ENCODE data around the gene ACP7.
A peak's percentile ranks its signal among the peaks of the same experiment; 100 is the strongest.

The ACP7 gene

DNA sequence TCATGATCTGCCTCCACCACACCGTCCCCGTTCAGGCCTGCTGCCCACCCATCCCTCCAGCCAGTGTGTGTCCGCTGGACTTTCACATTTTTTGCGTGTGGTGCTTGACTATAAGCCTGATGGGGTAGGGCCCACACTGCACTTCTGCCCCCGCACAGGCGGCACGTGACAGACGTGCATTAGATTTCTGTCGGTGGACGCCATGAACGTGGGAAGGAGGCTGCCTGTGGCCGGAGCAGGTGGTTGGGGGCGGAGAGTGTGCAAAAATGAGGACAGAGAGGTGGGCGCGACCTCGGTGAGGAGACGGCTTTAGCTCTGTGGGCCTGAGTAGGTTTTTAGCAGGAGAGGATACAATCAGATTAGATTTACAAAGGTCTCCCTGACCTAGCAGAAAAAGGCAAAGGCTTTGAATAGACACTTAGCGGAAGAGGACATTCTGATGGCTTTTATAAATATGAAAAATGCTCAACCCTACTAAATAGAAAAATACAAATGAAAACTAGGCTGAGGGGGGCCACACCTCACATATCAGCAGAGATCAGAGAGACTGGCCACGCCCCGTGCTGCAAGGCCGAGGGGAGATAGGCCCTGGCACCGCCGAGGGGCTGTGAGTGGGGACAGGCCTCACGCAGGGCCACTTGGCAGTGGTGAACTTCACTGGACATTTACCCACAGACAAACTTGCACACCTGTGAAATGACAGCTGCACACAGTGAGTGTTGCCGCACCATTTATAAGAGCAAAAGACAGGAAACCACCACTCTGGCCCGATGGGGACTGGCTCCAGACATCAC lies 66.8 kb downstream of the ACP7 start:
- no peak for DNase-seq

DNA sequence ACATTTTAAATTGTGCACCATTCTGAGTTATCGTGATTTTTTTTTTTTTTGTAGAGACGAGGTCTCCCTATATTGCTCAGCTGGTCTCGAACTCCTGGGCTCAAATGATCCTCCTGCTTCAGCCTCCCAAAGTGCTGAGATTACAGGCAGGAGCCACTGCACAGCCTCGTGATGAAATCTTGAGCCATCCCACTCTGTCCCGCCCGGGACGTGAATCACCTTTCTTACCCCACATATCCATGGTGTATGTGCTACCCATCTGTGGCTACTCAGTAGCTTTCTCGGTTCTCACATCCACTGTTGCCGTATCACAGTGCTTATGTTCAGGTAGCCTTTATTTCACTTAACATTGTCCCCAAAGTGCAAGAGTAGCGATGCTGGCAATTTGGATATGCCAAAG lies 67.9 kb downstream of the ACP7 start:
- no peak for DNase-seq

DNA sequence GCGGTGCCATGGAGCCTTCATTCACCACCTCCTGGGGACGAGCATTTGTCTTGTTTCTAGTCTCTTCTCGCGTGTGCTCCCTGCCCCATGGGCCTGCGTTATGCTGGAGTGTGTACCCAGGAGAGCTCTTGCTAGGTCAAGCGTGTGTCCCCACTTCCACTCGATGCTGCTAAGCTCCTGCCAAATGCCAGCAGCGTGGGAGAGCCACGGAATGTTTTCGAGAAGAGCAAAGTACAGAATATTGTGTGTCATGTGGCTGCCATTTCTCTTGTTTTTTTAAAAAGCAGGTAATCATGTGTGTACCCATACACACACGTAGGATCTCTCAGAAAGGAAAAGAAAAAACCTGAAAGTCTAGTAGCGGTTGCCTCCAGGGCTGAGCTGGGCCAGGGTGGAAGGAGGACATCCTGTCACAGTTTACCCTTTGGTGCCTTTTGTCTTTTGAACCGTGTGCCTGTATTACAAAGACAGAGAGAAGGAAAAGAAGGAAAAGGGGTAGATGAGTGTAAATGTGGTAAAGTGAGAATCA lies 70.0 kb downstream of the ACP7 start:
- no peak for DNase-seq

DNA sequence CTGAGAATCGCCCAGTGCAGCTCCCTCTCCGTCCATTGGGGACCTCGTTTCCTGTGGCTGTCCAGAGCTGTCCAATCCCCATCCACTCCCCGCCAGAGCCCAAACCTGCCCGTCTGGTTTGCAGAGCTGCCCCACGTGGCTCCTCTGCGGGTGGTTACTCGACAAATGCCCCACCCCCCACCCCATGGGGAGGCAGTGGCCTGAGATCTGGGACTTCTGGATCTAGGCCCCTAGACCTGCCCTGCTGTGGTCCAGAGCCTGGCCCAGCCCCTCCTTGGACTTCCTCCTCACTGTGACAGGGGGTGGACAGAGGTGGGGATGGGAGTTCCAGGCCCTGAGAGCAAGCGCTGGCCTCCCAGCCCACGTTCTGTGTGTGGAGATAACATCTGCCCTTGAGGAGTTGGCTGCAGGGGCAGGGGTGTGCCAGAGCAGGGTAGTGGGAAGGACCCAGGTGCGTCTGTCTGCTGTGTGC lies 70.5 kb downstream of the ACP7 start:
- peak in 2 of 3 experiments; percentile 5 to 20 for DNase-seq

DNA sequence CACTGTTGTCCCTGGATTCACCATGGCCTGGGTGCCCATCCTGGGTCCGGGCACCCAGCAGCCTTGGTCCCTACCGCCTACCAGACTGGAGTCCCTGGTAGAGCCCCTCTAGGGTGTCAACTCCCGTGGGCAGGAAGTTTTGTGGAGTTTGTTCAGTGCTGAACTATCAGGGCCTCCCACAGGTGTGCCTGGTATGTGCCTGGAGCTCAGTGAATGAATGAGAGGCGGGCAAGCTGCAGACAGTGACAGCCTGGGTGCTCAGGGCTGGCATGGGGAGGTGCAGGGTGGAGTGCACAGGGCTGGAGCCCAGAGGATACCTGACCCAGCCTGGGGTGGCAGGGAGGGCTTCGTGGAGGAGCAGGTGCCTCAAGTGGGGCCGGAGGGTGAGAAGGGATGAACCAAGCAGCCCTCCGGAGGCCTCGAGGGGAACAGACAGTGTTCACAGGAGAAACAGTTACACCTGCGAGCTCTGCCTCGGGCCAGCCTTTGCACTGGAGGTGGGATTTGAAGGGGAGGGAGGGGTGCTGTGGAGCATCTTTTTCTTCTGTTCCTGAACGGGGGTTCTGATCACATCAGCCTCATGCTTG lies 71.0 kb downstream of the ACP7 start:
- no peak for DNase-seq

DNA sequence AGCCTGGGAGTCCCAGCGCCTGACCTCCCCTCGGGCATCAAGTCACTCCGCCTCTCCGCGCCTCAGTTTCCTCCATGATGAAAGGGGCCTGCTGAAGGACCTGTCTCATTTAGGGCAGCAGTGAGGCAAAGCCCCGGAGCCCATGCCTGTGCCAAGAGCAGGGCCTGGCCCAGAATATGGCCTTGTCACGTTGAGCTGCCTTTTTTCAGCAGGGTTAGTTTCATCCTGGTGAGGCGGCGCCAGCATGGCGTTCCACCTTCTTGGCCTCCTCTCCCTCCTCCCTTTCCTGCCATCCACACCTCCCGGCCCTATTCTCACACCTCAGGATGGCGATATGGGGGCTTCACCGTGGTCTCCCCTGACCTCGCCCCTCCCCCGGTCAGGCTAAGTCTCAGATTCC lies 71.6 kb downstream of the ACP7 start:
- DNase-seq = no peak

DNA sequence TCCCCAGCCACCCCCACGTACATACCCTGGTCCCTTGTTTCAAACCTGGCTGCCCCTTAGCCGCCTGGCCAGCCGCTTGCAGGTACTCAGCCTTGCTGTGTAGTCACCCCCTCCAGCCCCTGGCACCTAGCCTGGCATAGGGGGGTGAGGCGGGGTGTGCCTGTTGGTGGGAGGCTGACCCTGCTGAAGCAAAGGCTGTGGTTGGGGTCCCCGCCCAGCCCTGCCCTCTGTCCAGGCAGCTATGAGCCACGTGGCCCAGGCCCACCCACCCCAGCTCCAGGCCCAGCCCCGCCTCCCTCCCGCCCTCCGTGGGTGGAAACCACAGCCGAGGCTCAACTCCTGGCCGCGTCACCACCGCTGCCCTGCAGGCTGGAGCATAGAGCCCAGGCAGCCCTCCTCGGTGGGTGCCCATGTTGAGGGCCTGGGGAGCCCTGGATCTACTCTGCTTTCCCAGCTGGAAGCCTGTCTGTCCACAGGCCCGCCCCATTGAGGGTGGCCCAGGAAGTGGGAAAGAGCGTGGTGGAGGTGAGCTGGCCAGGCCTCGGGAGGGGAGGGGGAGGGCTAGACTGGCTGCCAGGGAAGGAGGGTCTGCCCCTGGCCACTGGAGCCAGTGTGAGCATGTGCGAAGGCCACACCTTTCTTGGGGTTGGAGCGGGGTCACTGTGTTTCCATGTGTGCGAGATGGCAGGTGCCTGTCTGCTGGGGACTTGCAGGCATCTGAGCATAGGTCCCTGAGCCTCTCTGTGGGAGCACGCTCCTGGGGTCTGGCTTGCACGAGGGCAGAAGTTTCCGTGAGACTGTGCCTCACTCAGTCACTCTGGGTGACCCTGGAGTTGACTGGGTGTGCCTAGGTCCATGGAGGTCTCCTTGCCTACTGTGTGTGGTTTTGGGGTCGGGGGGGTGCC lies 72.4 kb downstream of the ACP7 start:
- no peak for DNase-seq

DNA sequence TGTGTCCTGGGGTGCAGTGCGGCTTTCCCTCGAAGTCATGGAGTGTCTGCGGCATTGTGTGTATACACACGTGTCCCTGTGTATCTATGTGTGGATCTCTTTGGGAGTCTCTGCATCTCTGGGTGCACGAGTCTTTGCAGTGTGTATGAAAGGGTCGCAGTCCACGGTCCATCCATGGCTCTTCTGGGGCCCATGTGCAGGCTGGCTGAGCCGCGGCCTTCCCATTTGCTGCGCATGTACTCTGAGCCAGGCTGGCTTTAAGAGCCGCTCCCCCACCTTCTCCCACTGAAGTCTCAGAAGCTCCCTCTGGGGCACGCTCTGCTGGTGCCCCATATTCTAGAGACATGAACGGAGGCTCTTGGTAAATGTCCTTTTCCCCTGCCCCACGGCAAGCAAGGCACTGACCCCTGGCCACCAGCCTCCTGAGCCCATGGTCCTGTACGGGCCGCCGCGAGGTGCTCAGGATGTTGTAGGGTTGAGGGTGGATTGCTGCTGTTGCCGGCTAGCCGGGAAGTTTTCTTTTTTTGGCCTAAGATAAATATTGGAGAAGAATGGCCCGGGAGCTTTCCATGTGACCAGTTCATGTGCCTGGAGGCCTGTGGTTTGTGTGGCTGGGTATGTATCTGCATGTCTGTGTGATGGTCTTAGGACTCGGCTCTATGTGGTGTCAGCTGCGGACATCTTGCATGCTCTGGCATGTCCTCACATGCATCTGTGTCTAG lies 73.3 kb downstream of the ACP7 start:
- no peak for DNase-seq

DNA sequence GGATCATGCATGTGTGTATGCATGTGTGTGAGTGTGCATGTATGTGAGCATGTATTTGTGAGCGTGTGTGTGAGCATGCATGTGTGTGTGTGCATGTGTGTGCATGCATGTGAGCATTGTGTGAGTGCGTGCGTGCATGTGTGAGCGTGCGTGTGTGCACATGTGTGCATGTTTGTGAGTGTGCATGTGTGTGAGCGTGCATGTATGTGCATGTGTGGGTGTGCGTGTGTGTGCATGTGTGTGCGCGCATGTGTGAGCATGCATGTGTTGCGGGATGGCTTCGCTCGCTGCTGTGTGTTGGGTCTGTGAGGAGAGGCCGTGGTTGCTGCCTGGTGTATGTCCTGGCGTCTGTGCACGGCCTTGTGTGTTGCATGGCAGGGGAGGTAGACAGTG lies 73.8 kb downstream of the ACP7 start:
- DNase-seq = no peak

DNA sequence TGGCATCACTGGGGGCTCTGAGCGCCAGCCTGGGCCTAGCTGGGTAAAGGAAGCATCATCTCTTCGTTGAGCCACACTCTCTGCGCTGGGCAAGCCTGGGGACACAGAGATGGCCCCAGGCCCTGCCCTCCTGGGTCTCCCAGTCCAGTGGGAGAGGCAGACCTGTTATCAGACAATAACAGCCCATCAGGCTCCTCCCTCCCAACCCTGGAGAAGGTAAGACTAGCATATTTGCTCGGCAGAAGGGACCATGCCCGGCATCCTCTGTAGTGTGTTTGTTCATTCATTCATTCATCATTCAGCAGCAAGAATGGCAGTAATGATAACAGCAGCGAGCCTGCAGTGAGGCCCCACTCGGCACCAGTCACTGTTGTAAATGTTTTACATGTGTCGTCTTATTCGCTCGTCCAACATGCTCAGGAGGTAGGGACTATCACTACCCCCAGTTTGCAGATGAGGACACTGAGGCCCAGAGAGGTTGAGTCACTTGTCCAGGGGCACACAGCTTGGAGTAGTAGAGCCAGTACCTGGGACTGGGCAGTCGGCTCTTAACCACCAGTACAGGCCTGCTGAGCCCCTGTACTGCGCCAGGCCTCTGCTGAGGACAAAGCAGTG lies 74.6 kb downstream of the ACP7 start:
- no peak for DNase-seq

DNA sequence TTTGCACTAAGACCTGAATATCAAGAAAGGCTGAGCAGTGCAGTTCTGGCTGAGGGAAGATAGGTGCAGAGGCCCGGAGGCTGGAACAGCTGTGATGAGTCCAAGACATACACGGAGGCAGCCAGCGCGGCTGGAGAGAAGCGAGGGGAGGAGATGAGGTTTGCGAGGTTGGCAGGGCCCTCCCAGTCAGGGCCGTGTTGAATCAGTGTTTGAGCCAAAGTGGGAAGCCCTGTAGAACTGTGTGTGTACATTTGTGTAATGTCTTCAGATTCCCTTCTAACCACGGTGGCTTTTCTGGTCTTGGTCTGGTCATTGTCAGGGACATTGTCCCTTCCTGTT lies 76.3 kb downstream of the ACP7 start:
- no peak for DNase-seq
